GM18508 (cell line): ENCODE measurements around the gene C19orf85.
A peak's percentile ranks its signal among the peaks of the same experiment; 100 is the strongest.
"Not testable (repeated sequence)": the region's sequence is repeated elsewhere in the genome, so short reads cannot be mapped to it uniquely, and the experiment has no call there.

Experiments used
- ATAC-seq: cut with Tn5 transposase; IDR thresholded peaks from one replicate; pipeline ENCODE4 v1.9.1; 2021; ENCODE audit warnings: moderate number of reproducible peaks; ENCODE audit not compliant: insufficient read depth, unreplicated experiment

The C19orf85 gene

GRCh38 chr19:55464662-55465054, at the start of gene C19orf85:
C19orf85 (minus strand) TSS chr19:55464751; CDS start chr19:55464554, 197 bp downstream.
- ATAC-seq, result no peak

- no peak for ATAC-seq
Observed at GRCh38 chr19:55508120-55508519, 43.6 kb upstream of the C19orf85 start.

- ATAC-seq, result no peak
Observed at GRCh38 chr19:55504981-55505380, 40.4 kb upstream of the C19orf85 start.

GRCh38 chr19:55504252-55504603, 39.7 kb upstream of the C19orf85 start:
- no peak for ATAC-seq

GRCh38 chr19:55503502-55504251, 39.1 kb upstream of the C19orf85 start:
- ATAC-seq, result peak; percentile 63

GRCh38 chr19:55503157-55503501, 38.6 kb upstream of the C19orf85 start:
- no peak for ATAC-seq

- ATAC-seq, result no peak
Observed at GRCh38 chr19:55502197-55502952, 37.8 kb upstream of the C19orf85 start.

- ATAC-seq, result no peak
Observed at GRCh38 chr19:55500368-55500952, 35.9 kb upstream of the C19orf85 start.

- ATAC-seq, result no peak
Observed at GRCh38 chr19:55498246-55498840, 33.8 kb upstream of the C19orf85 start.

- no peak for ATAC-seq
Observed at GRCh38 chr19:55497763-55498162, 33.2 kb upstream of the C19orf85 start.

GRCh38 chr19:55496820-55497219, 32.3 kb upstream of the C19orf85 start:
- not testable (repeated sequence) for ATAC-seq

GRCh38 chr19:55495646-55496349, 31.2 kb upstream of the C19orf85 start:
- ATAC-seq, result no peak

- ATAC-seq, result no peak
Observed at GRCh38 chr19:55494172-55494761, 29.7 kb upstream of the C19orf85 start.

- ATAC-seq, result no peak
Observed at GRCh38 chr19:55493645-55494171, 29.2 kb upstream of the C19orf85 start.

- no peak for ATAC-seq
Observed at GRCh38 chr19:55493052-55493644, 28.6 kb upstream of the C19orf85 start.

- ATAC-seq, result no peak
Observed at GRCh38 chr19:55492362-55492944, 27.9 kb upstream of the C19orf85 start.

- ATAC-seq, result no peak
Observed at GRCh38 chr19:55491546-55492360, 27.2 kb upstream of the C19orf85 start.
